K562 (cell line): ENCODE measurements around the gene TLR8. TPM values are rescaled to one million over a fixed set of nuclear protein-coding genes. Genes with fewer than 3 reads are reported as not detected.
A peak's percentile ranks its signal among the peaks of the same experiment; 100 is the strongest.

ENCODE experiments used
- EHMT2 ChIP-seq: fragments of 450-650 bp; IDR thresholded peaks from 2 replicates; pipeline ENCODE4 v1.6.1; 2018; ENCODE audit warnings: antibody characterized with exemption
- GABPA ChIP-seq: fragments of 200-800 bp; sonication (Bioruptor generic); conservative IDR thresholded peaks from 2 replicates; pipeline ENCODE4 v1.6.1; 2016; ENCODE audit warnings: low read depth, missing genetic modification characterization, missing compliant biosample characterization
- GTF2A2 ChIP-seq: IDR thresholded peaks from 2 replicates; pipeline ENCODE4 v1.6.1; 2016; ENCODE audit warnings: mild to moderate bottlenecking, missing genetic modification characterization, missing compliant biosample characterization
- KHSRP ChIP-seq: fragments of 450-650 bp; IDR thresholded peaks from 2 replicates; pipeline ENCODE4 v1.6.1; 2017
- KLF16 ChIP-seq: IDR thresholded peaks from 2 replicates; pipeline ENCODE4 v1.6.1; 2016; ENCODE audit warnings: antibody characterized with exemption
- LCOR ChIP-seq: sonication (generic); formaldehyde crosslinking; IDR thresholded peaks from 2 replicates; pipeline ENCODE4 v1.8.0; 2022; ENCODE audit warnings: mild to moderate bottlenecking, missing genetic modification reagents
- NCOA6 ChIP-seq: fragments of 450-650 bp; IDR thresholded peaks from 2 replicates; pipeline ENCODE4 v1.6.1; 2017; ENCODE audit warnings: mild to moderate bottlenecking
- RBBP5 ChIP-seq: fragments of 200-600 bp; sonication (generic); IDR thresholded peaks from 2 replicates; pipeline ENCODE4 v1.6.1; 2012; ENCODE audit warnings: borderline replicate concordance, mild to moderate bottlenecking, low read length, control low read depth, inconsistent platforms; ENCODE audit not compliant: insufficient read depth, poor library complexity, severe bottlenecking
- U2AF1 ChIP-seq: fragments of 200-400 bp; formaldehyde crosslinking; optimal IDR thresholded peaks from 2 replicates; pipeline ENCODE3; 2017; ENCODE audit warnings: mild to moderate bottlenecking, low read depth, low read length, moderate library complexity
- ZFP1 ChIP-seq: fragments of 450-650 bp; formaldehyde crosslinking; IDR thresholded peaks from 2 replicates; pipeline ENCODE4 v1.4.0; 2020; ENCODE audit warnings: mild to moderate bottlenecking, mixed read lengths
- ZNF232 ChIP-seq: sonication (generic); formaldehyde crosslinking; IDR thresholded peaks from 2 replicates; pipeline ENCODE4 v1.8.0; 2022; ENCODE audit warnings: mild to moderate bottlenecking, missing genetic modification reagents
- ZNF24 ChIP-seq: fragments of 450-650 bp; IDR thresholded peaks from 2 replicates; pipeline ENCODE4 v1.6.1; 2016
- ZNF785 ChIP-seq: fragments of 250-450 bp; sonication (Bioruptor Pico); IDR thresholded peaks from 2 replicates; pipeline ENCODE4 v1.4.0; 2020; ENCODE audit warnings: mild to moderate bottlenecking
- polyA plus RNA-seq, 8 experiments: library from polyadenylated mRNA; depleted of rRNA in 4 of 8; stranded (reverse) in 5 of 8; unstranded in 3 of 8; fragments of >200 nt; fragmentation: Nextera tagmentation in 2 of 8; fragmentation: Illumina TruSeq in 1 of 8; extraction: Ambion mirVana in 2 of 8; extraction: Trizol in 1 of 8; gene quantifications; 2 replicates each; pipeline versions ENCODE4 v1.2.1 to v1.2.3, GENCODE V29; 2011 to 2014; ENCODE audit warnings: inconsistent platforms in 1 of 8, missing spikeins in 1 of 8
- total RNA-seq, 7 experiments: library from RNA; depleted of rRNA in 6 of 7; stranded (reverse); fragments of >200 nt in 6 of 7; fragmentation: Illumina TruSeq in 2 of 7; extraction: Trizol in 2 of 7; gene quantifications; 2 replicates each; pipeline versions ENCODE4 v1.2.1 to v1.2.3, GENCODE V29; 2011 to 2021; ENCODE audit warnings: low replicate concordance in 1 of 7
- TF ChIP-seq, protein P1 (sequence below): sonication (generic); formaldehyde crosslinking; IDR thresholded peaks from 2 replicates; pipeline ENCODE4 v1.8.0; 2022; ENCODE audit warnings: missing genetic modification reagents, mild to moderate bottlenecking, borderline replicate concordance
- TF ChIP-seq, protein P2 (sequence below), 3 experiments: IDR thresholded peaks in 2 of 3; conservative IDR thresholded peaks in 1 of 3; 2 replicates each; pipeline ENCODE4 v1.5.1; 2011 to 2012; ENCODE audit warnings: low read length in 3 of 3, mild to moderate bottlenecking in 3 of 3, control low read depth in 2 of 3, improper control_type of control experiment in 1 of 3, inconsistent platforms in 1 of 3, low read depth in 1 of 3, mixed read lengths in 1 of 3, moderate library complexity in 1 of 3; ENCODE audit not compliant: insufficient read depth in 2 of 3
- TF ChIP-seq, protein P3 (sequence below): IDR thresholded peaks from 2 replicates; pipeline ENCODE4 v1.6.1; 2012; ENCODE audit warnings: low read depth, low read length, improper control_type of control experiment, borderline replicate concordance
- TF ChIP-seq, protein P4 (sequence below): sonication (generic); formaldehyde crosslinking; IDR thresholded peaks from 2 replicates; pipeline ENCODE4 v1.8.1; 2023; ENCODE audit warnings: mild to moderate bottlenecking, missing genetic modification reagents
- TF ChIP-seq, protein P5 (sequence below): fragments of 200-800 bp; sonication (Bioruptor generic); IDR thresholded peaks from 2 replicates; pipeline ENCODE4 v1.6.1; 2017; ENCODE audit warnings: missing genetic modification characterization, missing compliant biosample characterization

TLR8 gene
- total and polyA plus RNA-seq, 9 of the 15 experiments (the other 6 are each of a cell fraction or from before 2014, with no cell fraction given), result not detected

DNA sequence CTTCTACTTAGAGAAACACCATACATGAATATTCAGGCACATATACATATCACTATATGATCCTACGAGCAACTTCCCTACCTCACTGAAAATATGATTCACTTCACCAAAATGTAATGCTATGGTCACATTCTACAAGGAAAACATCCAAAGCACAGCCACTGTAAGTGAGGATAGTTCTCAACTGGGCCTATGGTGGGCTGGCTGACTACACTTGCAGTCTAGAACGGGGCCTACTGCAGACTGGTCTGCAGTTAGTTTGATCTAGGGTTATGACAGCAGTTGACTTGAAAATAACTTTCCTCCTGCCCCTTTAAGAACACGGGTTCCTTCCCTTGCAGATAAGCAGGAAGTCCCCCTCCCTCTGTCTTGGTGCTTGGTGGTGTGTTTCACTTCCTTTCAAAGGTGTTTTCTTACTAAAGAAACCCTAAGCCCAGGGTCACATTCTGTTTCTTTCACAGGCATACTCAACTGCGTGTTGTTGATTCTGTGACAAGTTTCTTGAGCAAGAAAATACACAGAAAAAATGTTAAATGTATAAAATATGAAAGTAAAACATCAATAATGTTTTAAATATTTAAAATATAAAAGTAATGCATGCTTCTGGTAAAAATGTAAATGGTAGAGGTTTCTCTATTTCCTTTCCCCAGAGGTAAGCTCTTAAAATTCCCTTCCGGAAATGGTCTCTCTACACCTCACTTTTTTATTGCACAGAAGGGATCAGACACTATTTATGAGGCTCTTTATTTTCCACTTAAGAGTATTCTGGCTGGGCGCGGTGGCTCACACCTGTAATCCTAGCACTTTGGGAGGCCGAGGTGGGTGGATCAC is 50.5 kb downstream of the TLR8 start (continued):
- TF ChIP-seq, protein P1, sequence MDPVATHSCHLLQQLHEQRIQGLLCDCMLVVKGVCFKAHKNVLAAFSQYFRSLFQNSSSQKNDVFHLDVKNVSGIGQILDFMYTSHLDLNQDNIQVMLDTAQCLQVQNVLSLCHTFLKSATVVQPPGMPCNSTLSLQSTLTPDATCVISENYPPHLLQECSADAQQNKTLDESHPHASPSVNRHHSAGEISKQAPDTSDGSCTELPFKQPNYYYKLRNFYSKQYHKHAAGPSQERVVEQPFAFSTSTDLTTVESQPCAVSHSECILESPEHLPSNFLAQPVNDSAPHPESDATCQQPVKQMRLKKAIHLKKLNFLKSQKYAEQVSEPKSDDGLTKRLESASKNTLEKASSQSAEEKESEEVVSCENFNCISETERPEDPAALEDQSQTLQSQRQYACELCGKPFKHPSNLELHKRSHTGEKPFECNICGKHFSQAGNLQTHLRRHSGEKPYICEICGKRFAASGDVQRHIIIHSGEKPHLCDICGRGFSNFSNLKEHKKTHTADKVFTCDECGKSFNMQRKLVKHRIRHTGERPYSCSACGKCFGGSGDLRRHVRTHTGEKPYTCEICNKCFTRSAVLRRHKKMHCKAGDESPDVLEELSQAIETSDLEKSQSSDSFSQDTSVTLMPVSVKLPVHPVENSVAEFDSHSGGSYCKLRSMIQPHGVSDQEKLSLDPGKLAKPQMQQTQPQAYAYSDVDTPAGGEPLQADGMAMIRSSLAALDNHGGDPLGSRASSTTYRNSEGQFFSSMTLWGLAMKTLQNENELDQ (CRISPR knock-in tag), result no peak
- TF ChIP-seq, protein P2, sequence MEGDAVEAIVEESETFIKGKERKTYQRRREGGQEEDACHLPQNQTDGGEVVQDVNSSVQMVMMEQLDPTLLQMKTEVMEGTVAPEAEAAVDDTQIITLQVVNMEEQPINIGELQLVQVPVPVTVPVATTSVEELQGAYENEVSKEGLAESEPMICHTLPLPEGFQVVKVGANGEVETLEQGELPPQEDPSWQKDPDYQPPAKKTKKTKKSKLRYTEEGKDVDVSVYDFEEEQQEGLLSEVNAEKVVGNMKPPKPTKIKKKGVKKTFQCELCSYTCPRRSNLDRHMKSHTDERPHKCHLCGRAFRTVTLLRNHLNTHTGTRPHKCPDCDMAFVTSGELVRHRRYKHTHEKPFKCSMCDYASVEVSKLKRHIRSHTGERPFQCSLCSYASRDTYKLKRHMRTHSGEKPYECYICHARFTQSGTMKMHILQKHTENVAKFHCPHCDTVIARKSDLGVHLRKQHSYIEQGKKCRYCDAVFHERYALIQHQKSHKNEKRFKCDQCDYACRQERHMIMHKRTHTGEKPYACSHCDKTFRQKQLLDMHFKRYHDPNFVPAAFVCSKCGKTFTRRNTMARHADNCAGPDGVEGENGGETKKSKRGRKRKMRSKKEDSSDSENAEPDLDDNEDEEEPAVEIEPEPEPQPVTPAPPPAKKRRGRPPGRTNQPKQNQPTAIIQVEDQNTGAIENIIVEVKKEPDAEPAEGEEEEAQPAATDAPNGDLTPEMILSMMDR (IDR thresholded peaks at IDR 0.05 in 2 of 3, conservative IDR thresholded peaks at IDR 0.05 in 1 of 3; ENCODE audit: insufficient read depth in 2 of 3, low read depth in 1 of 3, low read length in 3 of 3), result no peak
- TF ChIP-seq EHMT2, result no peak
- no peak for TF ChIP-seq ZNF24
- no peak for TF ChIP-seq NCOA6
- TF ChIP-seq, protein P3, sequence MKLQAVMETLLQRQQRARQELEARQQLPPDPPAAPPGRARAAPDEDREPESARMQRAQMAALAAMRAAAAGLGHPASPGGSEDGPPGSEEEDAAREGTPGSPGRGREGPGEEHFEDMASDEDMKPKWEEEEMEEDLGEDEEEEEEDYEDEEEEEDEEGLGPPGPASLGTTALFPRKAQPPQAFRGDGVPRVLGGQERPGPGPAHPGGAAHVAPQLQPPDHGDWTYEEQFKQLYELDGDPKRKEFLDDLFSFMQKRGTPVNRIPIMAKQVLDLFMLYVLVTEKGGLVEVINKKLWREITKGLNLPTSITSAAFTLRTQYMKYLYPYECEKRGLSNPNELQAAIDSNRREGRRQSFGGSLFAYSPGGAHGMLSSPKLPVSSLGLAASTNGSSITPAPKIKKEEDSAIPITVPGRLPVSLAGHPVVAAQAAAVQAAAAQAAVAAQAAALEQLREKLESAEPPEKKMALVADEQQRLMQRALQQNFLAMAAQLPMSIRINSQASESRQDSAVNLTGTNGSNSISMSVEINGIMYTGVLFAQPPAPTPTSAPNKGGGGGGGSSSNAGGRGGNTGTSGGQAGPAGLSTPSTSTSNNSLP, result no peak
- TF ChIP-seq ZNF232 (CRISPR knock-in tag), result no peak
- no peak for TF ChIP-seq U2AF1
- TF ChIP-seq GTF2A2 (tag), result no peak
- TF ChIP-seq LCOR (CRISPR knock-in tag), result no peak
- no peak for TF ChIP-seq ZNF785 (CRISPR knock-in tag)
- TF ChIP-seq KHSRP, result no peak
- TF ChIP-seq, protein P4, sequence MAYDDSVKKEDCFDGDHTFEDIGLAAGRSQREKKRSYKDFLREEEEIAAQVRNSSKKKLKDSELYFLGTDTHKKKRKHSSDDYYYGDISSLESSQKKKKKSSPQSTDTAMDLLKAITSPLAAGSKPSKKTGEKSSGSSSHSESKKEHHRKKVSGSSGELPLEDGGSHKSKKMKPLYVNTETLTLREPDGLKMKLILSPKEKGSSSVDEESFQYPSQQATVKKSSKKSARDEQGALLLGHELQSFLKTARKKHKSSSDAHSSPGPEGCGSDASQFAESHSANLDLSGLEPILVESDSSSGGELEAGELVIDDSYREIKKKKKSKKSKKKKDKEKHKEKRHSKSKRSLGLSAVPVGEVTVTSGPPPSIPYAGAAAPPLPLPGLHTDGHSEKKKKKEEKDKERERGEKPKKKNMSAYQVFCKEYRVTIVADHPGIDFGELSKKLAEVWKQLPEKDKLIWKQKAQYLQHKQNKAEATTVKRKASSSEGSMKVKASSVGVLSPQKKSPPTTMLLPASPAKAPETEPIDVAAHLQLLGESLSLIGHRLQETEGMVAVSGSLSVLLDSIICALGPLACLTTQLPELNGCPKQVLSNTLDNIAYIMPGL (CRISPR knock-in tag), result no peak
- no peak for TF ChIP-seq KLF16
- TF ChIP-seq, protein P5, sequence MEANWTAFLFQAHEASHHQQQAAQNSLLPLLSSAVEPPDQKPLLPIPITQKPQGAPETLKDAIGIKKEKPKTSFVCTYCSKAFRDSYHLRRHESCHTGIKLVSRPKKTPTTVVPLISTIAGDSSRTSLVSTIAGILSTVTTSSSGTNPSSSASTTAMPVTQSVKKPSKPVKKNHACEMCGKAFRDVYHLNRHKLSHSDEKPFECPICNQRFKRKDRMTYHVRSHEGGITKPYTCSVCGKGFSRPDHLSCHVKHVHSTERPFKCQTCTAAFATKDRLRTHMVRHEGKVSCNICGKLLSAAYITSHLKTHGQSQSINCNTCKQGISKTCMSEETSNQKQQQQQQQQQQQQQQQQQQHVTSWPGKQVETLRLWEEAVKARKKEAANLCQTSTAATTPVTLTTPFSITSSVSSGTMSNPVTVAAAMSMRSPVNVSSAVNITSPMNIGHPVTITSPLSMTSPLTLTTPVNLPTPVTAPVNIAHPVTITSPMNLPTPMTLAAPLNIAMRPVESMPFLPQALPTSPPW (CRISPR knock-in tag), result peak; percentile 85
- no peak for TF ChIP-seq ZFP1 (CRISPR knock-in tag)
- peak; percentile 74 for TF ChIP-seq GABPA (tag)
- no peak for TF ChIP-seq RBBP5
